Epithelial cell of esophagus (primary cell): ENCODE measurements around the gene TNFRSF14.
"Not testable (repeated sequence)": the region's sequence is repeated elsewhere in the genome, so short reads cannot be mapped to it uniquely, and the experiment has no call there.

Experiments used
- DNase-seq: peaks from one replicate; pipeline ENCODE4 v3.0.0; 2010; ENCODE audit warnings: low read depth
- H3K4me3 ChIP-seq: 2 replicates; pipeline ENCODE4 v1.5.1; 2011; ENCODE audit warnings: mild to moderate bottlenecking, low read length, control low read depth
- CTCF ChIP-seq: IDR thresholded peaks from 2 replicates; pipeline ENCODE4 v1.5.1; 2011; ENCODE audit warnings: low read depth, mild to moderate bottlenecking, low read length, control low read depth, inconsistent platforms; ENCODE audit not compliant: insufficient read depth; ENCODE audit errors: missing control alignments

Gene TNFRSF14

GRCh38 chr1:2547210-2548067 lies 8.7 kb upstream of the TNFRSF14 start:
- TF ChIP-seq CTCF: no peak
- no peak for DNase-seq
- peak overlapping the region; percentile 45 for H3K4me3 ChIP-seq

- TF ChIP-seq CTCF: peak; percentile 93
Measured at GRCh38 chr1:2548068-2548589, 8.0 kb upstream of the TNFRSF14 start.

GRCh38 chr1:2549367-2550029 lies 6.7 kb upstream of the TNFRSF14 start:
- H3K4me3 ChIP-seq, DNase-seq: not testable (repeated sequence)

More at GRCh38 chr1:2548068-2548589, 8.0 kb upstream of the TNFRSF14 start:
- peak; percentile 83 for DNase-seq
- no peak overlapping the region for H3K4me3 ChIP-seq

GRCh38 chr1:2550309-2550861 lies 5.8 kb upstream of the TNFRSF14 start:
- DNase-seq, H3K4me3 ChIP-seq: not testable (repeated sequence)

- not testable (repeated sequence) for DNase-seq, H3K4me3 ChIP-seq
Measured at GRCh38 chr1:2551544-2551943, 4.6 kb upstream of the TNFRSF14 start.

GRCh38 chr1:2552189-2552588 lies 4.0 kb upstream of the TNFRSF14 start:
- DNase-seq: no peak
- no peak for TF ChIP-seq CTCF
- no peak overlapping the region for H3K4me3 ChIP-seq

- H3K4me3 ChIP-seq, DNase-seq: not testable (repeated sequence)
Measured at GRCh38 chr1:2553076-2553475, 3.1 kb upstream of the TNFRSF14 start.

- H3K4me3 ChIP-seq: no peak overlapping the region
- no peak for DNase-seq
- no peak for TF ChIP-seq CTCF
Measured at GRCh38 chr1:2553871-2554620, 2.1 kb upstream of the TNFRSF14 start.
